GM18520 (cell line): ENCODE results near the gene ABCC8.

ENCODE experiments used
- ATAC-seq: cut with Tn5 transposase; IDR thresholded peaks from one replicate; pipeline ENCODE4 v1.9.1; 2021; ENCODE audit not compliant: unreplicated experiment

ABCC8 gene

GRCh38 chr11:17366495-17366894, 110.2 kb downstream of the ABCC8 start:
- ATAC-seq = no peak

- ATAC-seq = no peak
Observed at GRCh38 chr11:17354601-17354991, 122.0 kb downstream of the ABCC8 start.

- no peak for ATAC-seq
Observed at GRCh38 chr11:17353821-17354600, 122.6 kb downstream of the ABCC8 start.

- ATAC-seq = no peak
Observed at GRCh38 chr11:17352950-17353820, 123.5 kb downstream of the ABCC8 start.

GRCh38 chr11:17351510-17352176, 125.0 kb downstream of the ABCC8 start, which contains the start of gene NCR3LG1:
NCR3LG1 (plus strand) TSS chr11:17351800; CDS start chr11:17351970, 170 bp downstream.
- no peak for ATAC-seq

GRCh38 chr11:17351172-17351509, 125.5 kb downstream of the ABCC8 start:
- ATAC-seq = no peak

GRCh38 chr11:17350455-17351171, 126.0 kb downstream of the ABCC8 start:
- ATAC-seq = no peak

- ATAC-seq = no peak
Observed at GRCh38 chr11:17347676-17348075, 129.0 kb downstream of the ABCC8 start.

GRCh38 chr11:17343907-17344306, 132.7 kb downstream of the ABCC8 start:
- ATAC-seq = no peak

- ATAC-seq = no peak
Observed at GRCh38 chr11:17343257-17343656, 133.4 kb downstream of the ABCC8 start.
